NCI-H510A treated with DMSO at 0.1 percent for 48 hours (cell line): ENCODE data around the gene ZNF420.

Experiments
- DNase-seq: peaks from one replicate; lab custom pipeline; 2025; lab: John Stamatoyannopoulos, UW

The ZNF420 gene

GRCh38 chr19:37148214-37148613, 70.0 kb downstream of the ZNF420 start:
- DNase-seq = no peak

- no peak for DNase-seq
Observed at GRCh38 chr19:37160153-37160552, 81.9 kb downstream of the ZNF420 start.

GRCh38 chr19:37165635-37166034, 87.4 kb downstream of the ZNF420 start:
- DNase-seq = no peak

GRCh38 chr19:37172368-37173366, 94.4 kb downstream of the ZNF420 start, which contains the start of gene ZNF585A:
Gene ZNF585A (minus strand): TSS chr19:37172695. CDS start chr19:37169910, 2,785 bp downstream.
- DNase-seq = peak; percentile 96
